Fibroblast of lung (primary cell): ENCODE data around the gene PLCB2.

ENCODE experiments used
- EZH2 ChIP-seq: IDR thresholded peaks from 2 replicates; pipeline ENCODE4 v1.5.1; 2012; ENCODE audit warnings: low read length, control low read depth, mild to moderate bottlenecking; ENCODE audit errors: missing control alignments
- TF ChIP-seq, protein P1 (sequence below), 2 donors: IDR thresholded peaks in 1 of 2; conservative IDR thresholded peaks in 1 of 2; 1 replicate in 1 of 2; 2 replicates in 1 of 2; pipeline ENCODE4 v1.5.1; 2011 to 2012; ENCODE audit warnings: low read length in 2 of 2, control low read depth in 1 of 2, inconsistent platforms in 1 of 2, low read depth in 1 of 2, mild to moderate bottlenecking in 1 of 2

DNA sequence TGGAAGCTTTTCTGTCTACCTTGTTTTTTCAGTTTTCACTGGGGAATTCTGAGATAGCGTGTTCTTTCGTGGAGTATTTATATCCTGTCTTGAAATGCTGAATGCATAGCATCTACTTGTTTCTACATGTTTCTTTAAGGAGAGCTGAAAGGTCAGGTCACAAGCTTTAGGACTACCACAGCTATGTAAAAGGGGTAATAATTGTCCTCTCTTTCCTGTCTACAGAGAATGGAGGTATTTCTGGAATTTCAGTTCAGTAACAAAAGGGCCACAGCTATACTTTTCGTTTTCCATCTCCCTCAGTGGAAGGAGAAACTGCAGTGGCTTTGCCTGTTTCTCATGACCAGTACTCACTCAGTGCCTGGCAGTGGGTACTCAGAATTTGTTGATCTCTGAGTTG is 20.4 kb upstream of the PLCB2 start:
- TF ChIP-seq, protein P1, sequence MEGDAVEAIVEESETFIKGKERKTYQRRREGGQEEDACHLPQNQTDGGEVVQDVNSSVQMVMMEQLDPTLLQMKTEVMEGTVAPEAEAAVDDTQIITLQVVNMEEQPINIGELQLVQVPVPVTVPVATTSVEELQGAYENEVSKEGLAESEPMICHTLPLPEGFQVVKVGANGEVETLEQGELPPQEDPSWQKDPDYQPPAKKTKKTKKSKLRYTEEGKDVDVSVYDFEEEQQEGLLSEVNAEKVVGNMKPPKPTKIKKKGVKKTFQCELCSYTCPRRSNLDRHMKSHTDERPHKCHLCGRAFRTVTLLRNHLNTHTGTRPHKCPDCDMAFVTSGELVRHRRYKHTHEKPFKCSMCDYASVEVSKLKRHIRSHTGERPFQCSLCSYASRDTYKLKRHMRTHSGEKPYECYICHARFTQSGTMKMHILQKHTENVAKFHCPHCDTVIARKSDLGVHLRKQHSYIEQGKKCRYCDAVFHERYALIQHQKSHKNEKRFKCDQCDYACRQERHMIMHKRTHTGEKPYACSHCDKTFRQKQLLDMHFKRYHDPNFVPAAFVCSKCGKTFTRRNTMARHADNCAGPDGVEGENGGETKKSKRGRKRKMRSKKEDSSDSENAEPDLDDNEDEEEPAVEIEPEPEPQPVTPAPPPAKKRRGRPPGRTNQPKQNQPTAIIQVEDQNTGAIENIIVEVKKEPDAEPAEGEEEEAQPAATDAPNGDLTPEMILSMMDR (conservative IDR thresholded peaks at IDR 0.05 in 1 of 2, IDR thresholded peaks at IDR 0.05 in 1 of 2; ENCODE audit: low read depth in 1 of 2, low read length in 2 of 2) = no peak
- TF ChIP-seq EZH2 = no peak
